ENCODE measurements around the gene MPRIP. TPM values are rescaled to one million over a fixed set of nuclear protein-coding genes. Genes with fewer than 3 reads are reported as not detected.
A peak's percentile ranks its signal among the peaks of the same experiment; 100 is the strongest.

MPRIP gene
- total RNA-seq, 3 donors from 2014 or later, result 121 to 132 (median 132) TPM

DNA sequence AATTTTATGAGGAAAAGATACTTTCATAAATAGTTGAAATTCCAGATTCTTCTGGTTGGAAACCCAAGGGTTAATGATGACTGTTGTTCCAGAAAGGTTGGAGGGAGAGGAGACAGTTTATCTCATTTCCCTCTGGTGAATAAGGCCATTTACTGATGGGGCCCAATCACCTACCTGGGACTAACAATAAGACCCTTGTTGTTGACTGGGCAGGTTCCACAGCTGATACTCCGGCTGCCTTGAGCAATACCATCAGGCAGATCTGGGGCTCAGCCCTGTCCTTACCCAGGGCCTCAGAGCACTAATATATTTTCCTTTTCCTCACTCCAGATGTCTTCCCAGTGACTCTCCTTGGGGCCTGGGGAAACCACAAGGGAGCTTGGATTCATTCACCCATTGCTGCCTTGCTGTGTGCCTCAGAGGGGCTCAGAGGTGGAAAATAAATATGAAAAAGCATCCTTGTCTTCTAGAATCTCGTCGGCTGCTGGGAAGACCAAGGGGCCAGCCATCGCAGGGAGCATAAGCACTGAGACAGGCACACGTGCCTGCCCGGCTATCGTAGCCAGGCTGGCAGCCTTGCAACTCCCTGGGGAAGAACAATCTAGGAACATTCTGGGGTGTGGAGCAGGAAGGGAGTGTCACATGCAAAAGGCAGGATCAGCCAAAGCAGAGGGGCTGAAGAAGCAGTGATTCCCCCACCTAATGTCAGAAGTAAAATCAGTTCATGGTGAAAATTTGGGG is 54.4 kb downstream of the MPRIP start:
- Mint-ChIP-seq H3K27me3 (ENCODE audit: low read depth) (no peaks in the 10 kb centered on the region), H3K4me1 (ENCODE audit: low read depth) (peaks cover 22% of the 10 kb centered on the region), H3K4me3 (no peak overlapping the region), H3K9me3 (no peaks in the 10 kb centered on the region), H3K36me3 (ENCODE audit: insufficient read depth) (peaks cover 8% of the 10 kb centered on the region)
- no peak for DNase-seq
- ATAC-seq, result no peak

DNA sequence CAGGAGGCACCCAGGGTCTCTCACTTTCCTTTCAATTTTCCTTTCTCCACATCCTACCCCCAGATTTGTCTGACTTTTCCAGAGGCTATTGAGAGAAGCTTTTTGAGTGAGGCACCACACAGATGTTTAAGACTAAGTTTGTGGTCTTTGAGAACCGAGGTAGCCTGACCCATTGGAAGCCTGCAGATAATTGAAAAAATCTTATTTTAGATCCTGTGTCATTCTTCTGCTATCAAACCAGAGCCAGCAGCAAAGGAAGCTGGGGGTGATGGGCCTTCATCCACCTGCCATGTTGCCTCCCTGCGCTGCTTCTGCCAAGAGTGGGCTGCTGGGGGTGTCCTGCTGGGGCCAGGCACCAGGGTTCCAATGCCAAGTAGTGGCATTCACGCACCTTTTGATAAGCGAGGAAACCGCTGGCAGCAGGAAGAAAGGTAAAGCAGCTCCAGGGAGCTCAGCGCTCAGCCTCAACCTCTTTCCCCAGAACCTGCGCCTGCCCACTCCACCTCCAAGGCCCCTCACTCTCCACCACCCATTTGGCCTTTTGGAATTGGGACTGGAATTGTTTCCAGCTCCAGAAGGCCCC is 55.6 kb downstream of the MPRIP start:
- ATAC-seq (no peak), DNase-seq (no peak)
- Mint-ChIP-seq H3K36me3 (ENCODE audit: insufficient read depth) (peaks cover 2% of the 10 kb centered on the region), H3K9me3 (no peaks in the 10 kb centered on the region), H3K4me3 (no peak overlapping the region), H3K4me1 (ENCODE audit: low read depth) (peaks cover 17% of the 10 kb centered on the region), H3K27me3 (ENCODE audit: low read depth) (no peaks in the 10 kb centered on the region)

DNA sequence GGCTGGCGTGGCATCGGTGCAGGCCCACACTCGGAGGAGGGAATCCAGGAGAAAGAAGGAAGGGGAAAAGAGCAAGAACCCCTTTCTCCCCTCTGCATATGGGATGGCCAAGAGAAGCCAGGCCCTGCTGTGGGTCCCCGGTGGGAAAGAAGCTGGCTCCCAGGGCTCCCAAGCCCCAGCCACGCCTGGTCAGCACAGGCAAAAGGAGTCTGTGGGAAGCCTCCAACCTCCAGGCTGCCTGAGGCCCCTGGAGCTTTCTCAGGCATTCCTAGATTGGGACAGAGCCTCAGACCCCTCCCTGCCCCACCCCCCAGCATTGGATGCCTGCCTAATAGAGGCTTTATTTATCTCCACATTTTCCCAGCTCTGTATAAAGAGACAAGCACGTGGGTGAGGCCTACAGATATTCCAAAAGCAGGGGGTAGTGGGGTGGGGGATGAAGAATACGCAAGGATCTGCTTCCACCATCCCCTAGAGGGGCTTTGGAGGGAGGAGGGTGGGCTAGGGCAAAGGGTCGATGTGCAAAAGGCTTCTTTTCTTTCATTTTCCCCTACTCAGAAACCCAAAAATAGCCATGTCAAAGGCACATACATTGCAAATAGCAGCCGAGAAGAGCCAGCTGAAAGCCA is 56.4 kb downstream of the MPRIP start:
- Mint-ChIP-seq H3K27me3 (ENCODE audit: low read depth) (no peaks in the 10 kb centered on the region), H3K4me1 (ENCODE audit: low read depth) (peaks cover 9% of the 10 kb centered on the region), H3K36me3 (ENCODE audit: insufficient read depth) (peaks cover 2% of the 10 kb centered on the region), H3K9me3 (no peaks in the 10 kb centered on the region), H3K4me3 (no peak overlapping the region)
- ATAC-seq, result no peak
- no peak for DNase-seq

DNA sequence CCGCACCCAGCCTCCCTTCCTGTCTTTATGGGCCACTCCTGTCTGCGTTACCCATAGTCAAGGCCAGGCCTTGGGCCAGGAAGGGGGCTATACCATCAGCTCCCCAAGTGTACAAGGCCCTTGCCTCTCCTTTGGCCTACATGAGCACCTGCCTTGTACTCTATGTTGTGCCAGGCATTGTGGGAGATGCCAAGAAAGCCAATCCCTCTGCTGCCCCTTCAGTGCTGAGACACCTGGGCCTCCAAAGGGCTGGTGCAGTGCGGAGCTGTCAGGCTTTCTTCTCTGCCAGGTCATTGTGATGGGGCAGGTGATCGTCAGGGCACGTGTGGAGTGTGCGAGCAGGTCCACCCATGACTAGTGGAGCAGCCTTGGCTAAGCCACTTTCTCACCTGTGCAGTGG is 59.9 kb downstream of the MPRIP start:
- Mint-ChIP-seq H3K9me3 (no peaks in the 10 kb centered on the region), H3K27me3 (ENCODE audit: low read depth) (no peaks in the 10 kb centered on the region), H3K4me3 (no peak overlapping the region), H3K4me1 (ENCODE audit: low read depth) (peaks cover 14% of the 10 kb centered on the region), H3K36me3 (ENCODE audit: insufficient read depth) (no peaks in the 10 kb centered on the region)
- ATAC-seq, result no peak
- DNase-seq, result no peak

DNA sequence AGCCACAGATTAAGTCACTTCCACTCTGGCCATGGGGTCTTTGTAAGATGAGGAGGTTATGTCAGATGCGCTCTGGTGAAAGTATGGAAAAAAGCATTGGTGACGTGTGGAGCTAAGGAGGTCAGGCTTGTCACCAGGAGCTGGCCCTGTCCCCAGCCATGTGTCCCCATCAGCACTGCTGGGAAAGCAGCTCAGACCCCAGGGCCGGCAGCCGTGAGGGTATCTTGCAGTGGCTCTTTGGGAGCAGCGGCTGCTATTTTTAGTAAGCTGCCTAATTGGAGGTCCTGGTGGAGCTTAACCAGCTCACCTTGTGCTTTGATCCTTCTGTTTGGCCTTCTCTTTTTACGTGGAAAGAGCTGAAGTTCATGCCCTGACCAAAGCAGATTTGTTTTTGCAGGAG is 60.9 kb downstream of the MPRIP start:
- no peak for DNase-seq
- Mint-ChIP-seq H3K4me1 (ENCODE audit: low read depth) (peaks cover 22% of the 10 kb centered on the region), H3K27me3 (ENCODE audit: low read depth) (no peaks in the 10 kb centered on the region), H3K9me3 (no peaks in the 10 kb centered on the region), H3K4me3 (no peak overlapping the region), H3K36me3 (ENCODE audit: insufficient read depth) (no peaks in the 10 kb centered on the region)
- ATAC-seq, result no peak

- peaks cover 31% of the 10 kb centered on the region for H3K4me1 Mint-ChIP-seq (ENCODE audit: low read depth)
- DNase-seq (no peak), ATAC-seq (no peak)
- no peak overlapping the region for H3K4me3 Mint-ChIP-seq
- H3K36me3 Mint-ChIP-seq (ENCODE audit: insufficient read depth), result no peaks in the 10 kb centered on the region
- H3K27me3 Mint-ChIP-seq (ENCODE audit: low read depth), result no peaks in the 10 kb centered on the region
- no peaks in the 10 kb centered on the region for H3K9me3 Mint-ChIP-seq
Observed at GRCh38 chr17:17104036-17104435, 61.8 kb downstream of the MPRIP start.

DNA sequence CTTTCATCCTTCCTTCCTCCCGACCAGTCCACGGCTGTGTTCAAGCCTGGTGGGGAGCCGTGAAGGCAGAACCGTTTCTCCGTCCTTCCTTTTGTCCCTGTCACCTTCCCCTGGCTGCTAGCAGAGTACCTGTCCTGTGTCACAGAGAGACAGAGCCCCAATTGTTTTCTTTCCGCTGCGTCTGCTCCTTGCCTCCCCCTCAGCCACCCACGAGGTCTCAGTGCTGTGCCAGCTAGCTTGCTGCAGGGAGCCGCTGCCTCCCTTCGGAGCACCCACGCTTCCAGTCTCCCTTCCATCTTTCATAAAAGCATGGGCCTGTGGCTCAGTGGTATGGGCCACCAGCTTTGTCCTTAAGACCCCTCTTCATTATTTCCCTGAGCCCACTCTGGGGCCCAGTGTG is 62.2 kb downstream of the MPRIP start:
- Mint-ChIP-seq H3K27me3 (ENCODE audit: low read depth) (no peaks in the 10 kb centered on the region), H3K36me3 (ENCODE audit: insufficient read depth) (no peaks in the 10 kb centered on the region), H3K4me3 (no peak overlapping the region), H3K9me3 (no peaks in the 10 kb centered on the region), H3K4me1 (ENCODE audit: low read depth) (peaks cover 35% of the 10 kb centered on the region)
- ATAC-seq, result no peak
- DNase-seq, result no peak

- peaks cover 49% of the 10 kb centered on the region for H3K4me1 Mint-ChIP-seq (ENCODE audit: low read depth)
- no peaks in the 10 kb centered on the region for H3K9me3 Mint-ChIP-seq
- DNase-seq, result no peak
Observed at GRCh38 chr17:17105976-17106375, 63.7 kb downstream of the MPRIP start.

GRCh38 chr17:17106756-17107155 is 64.5 kb downstream of the MPRIP start:
- peaks cover 53% of the 10 kb centered on the region for H3K4me1 Mint-ChIP-seq (ENCODE audit: low read depth)
- H3K36me3 Mint-ChIP-seq (ENCODE audit: insufficient read depth), result no peaks in the 10 kb centered on the region
- H3K27me3 Mint-ChIP-seq (ENCODE audit: low read depth), result no peaks in the 10 kb centered on the region
- no peak overlapping the region for H3K4me3 Mint-ChIP-seq
- H3K9me3 Mint-ChIP-seq, result no peaks in the 10 kb centered on the region
- DNase-seq (no peak), ATAC-seq (no peak)

More at GRCh38 chr17:17105976-17106375, 63.7 kb downstream of the MPRIP start:
- no peak for ATAC-seq
- Mint-ChIP-seq H3K4me3 (no peak overlapping the region), H3K27me3 (ENCODE audit: low read depth) (no peaks in the 10 kb centered on the region), H3K36me3 (ENCODE audit: insufficient read depth) (no peaks in the 10 kb centered on the region)

- DNase-seq (no peak), ATAC-seq (no peak)
- Mint-ChIP-seq H3K36me3 (ENCODE audit: insufficient read depth) (no peaks in the 10 kb centered on the region), H3K9me3 (no peaks in the 10 kb centered on the region), H3K27me3 (ENCODE audit: low read depth) (no peaks in the 10 kb centered on the region), H3K4me1 (ENCODE audit: low read depth) (peaks cover 57% of the 10 kb centered on the region), H3K4me3 (no peak overlapping the region)
Observed at GRCh38 chr17:17107281-17107680, 65.0 kb downstream of the MPRIP start.

- ATAC-seq (peak in 1 of 2 donors; percentile 49), DNase-seq (no peak)
- Mint-ChIP-seq H3K4me1 (ENCODE audit: low read depth) (peaks cover 57% of the 10 kb centered on the region), H3K36me3 (ENCODE audit: insufficient read depth) (no peaks in the 10 kb centered on the region), H3K27me3 (ENCODE audit: low read depth) (no peaks in the 10 kb centered on the region), H3K9me3 (no peaks in the 10 kb centered on the region), H3K4me3 (no peak overlapping the region)
Observed at GRCh38 chr17:17107891-17108431, 65.7 kb downstream of the MPRIP start.

DNA sequence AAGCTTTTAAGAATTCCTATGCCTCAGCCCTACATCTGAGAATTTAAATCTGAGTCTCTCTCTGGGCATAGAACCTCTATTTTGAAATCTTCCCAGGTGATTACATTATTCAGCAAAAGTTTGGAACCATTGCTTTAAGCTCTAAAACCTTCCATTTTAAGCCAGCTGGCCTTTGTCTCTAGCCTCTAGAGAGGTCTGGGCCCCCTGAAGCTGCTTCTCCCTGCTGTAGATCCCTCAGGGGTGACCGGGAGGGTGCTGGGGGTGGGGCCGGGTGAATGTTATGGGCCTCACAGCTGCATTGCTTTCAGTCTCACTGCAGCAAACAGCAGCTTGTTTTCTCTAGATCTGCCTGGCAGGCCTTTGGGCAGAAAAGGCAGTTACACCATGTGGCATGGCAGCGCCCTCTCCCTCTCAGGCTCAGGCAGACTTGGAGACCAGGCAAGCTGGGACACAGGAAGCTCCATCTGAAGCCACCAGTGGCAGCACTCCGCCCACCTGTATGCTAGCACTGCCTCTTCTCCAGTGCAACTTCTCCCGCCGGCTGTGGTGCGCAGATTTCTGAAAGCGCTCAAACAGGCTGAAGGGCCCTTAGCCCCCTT is 66.3 kb downstream of the MPRIP start:
- H3K36me3 Mint-ChIP-seq (ENCODE audit: insufficient read depth), result no peaks in the 10 kb centered on the region
- no peak overlapping the region for H3K4me3 Mint-ChIP-seq
- DNase-seq (no peak), ATAC-seq (no peak)
- no peaks in the 10 kb centered on the region for H3K9me3 Mint-ChIP-seq
- H3K4me1 Mint-ChIP-seq (ENCODE audit: low read depth), result peaks cover 62% of the 10 kb centered on the region
- no peaks in the 10 kb centered on the region for H3K27me3 Mint-ChIP-seq (ENCODE audit: low read depth)

- Mint-ChIP-seq H3K4me1 (ENCODE audit: low read depth) (peaks cover 66% of the 10 kb centered on the region), H3K9me3 (no peaks in the 10 kb centered on the region), H3K27me3 (ENCODE audit: low read depth) (no peaks in the 10 kb centered on the region), H3K36me3 (ENCODE audit: insufficient read depth) (no peaks in the 10 kb centered on the region), H3K4me3 (no peak overlapping the region)
- DNase-seq (no peak), ATAC-seq (no peak)
Observed at GRCh38 chr17:17109256-17109655, 67.0 kb downstream of the MPRIP start.

DNA sequence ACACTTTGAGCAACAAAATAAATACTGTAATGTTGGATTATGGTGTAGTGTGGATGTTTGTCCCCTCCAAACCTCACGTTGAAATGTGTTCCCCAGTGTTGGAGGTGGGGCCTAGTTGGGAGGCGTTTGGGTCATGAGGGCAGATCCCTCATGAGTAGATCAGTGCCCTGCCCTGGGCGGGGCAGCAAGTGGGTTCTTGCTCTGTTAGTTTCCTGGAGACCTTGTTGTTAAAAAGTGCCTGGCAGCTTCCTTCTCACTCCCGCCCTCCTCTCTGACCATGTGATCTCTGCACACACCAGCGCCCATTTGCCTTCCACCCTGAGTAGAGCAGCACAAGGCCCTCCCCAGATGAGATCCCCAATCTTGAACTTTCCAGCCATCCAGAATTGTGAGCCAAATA is 67.7 kb downstream of the MPRIP start:
- Mint-ChIP-seq H3K4me3 (peak overlapping the region; percentile 17), H3K36me3 (ENCODE audit: insufficient read depth) (no peaks in the 10 kb centered on the region), H3K4me1 (ENCODE audit: low read depth) (peaks cover 71% of the 10 kb centered on the region), H3K27me3 (ENCODE audit: low read depth) (no peaks in the 10 kb centered on the region), H3K9me3 (no peaks in the 10 kb centered on the region)
- ATAC-seq (peak in 1 of 2 donors; percentile 42), DNase-seq (no peak)
